ENCODE measurements around the gene ISCU. TPM values are rescaled to one million over a fixed set of nuclear protein-coding genes. Genes with fewer than 3 reads are reported as not detected.

The ISCU gene
- total RNA-seq, 1 donor from 2014 or later = 117 TPM

- Mint-ChIP-seq H3K4me1 (peaks cover 95% of the 10 kb centered on the region), H3K36me3 (ENCODE audit: low read depth) (peaks cover 68% of the 10 kb centered on the region), H3K9me3 (no peaks in the 10 kb centered on the region), H3K4me3 (peak overlapping the region; percentile 79), H3K27ac (peak overlapping the region; percentile 97), H3K27me3 (no peaks in the 10 kb centered on the region)
- DNase-seq (no peak), ATAC-seq (ENCODE audit: low read depth) (peak; percentile 64)
- CTCF ChIA-PET = interaction anchor here (0.9 to 14.5 kb wide), 9 partner anchors 49 to 234 kb away, joined by 3 to 338 read pairs (median 6); partner anchors contain the start of gene SELPLG
- intact Hi-C loops (cut with micrococcal nuclease) = loop anchor here (1.0 to 10.0 kb wide), 4 partner anchors 67 to 1006 kb away; partner anchors contain the start of genes MMAB and MVK
- POLR2A ChIA-PET = interaction anchor here (0.6 to 10.6 kb wide), 12 partner anchors 11 to 799 kb away, joined by 3 to 158 read pairs (median 4); partner anchors contain the start of gene SELPLG
- no peak for TF ChIP-seq CTCF (IDR thresholded peaks at IDR 0.05)
Measured at GRCh38 chr12:108568338-108569154, 6.2 kb downstream of the ISCU start.

- no peak for ATAC-seq (ENCODE audit: low read depth)
- no peak for TF ChIP-seq CTCF (IDR thresholded peaks at IDR 0.05)
- intact Hi-C loops (cut with micrococcal nuclease) = no loop called here
- H3K4me3 Mint-ChIP-seq = no peak overlapping the region
- no peak for DNase-seq
- peaks cover 46% of the 10 kb centered on the region for H3K36me3 Mint-ChIP-seq (ENCODE audit: low read depth)
- ChIA-PET CTCF (interaction anchor here (1.0 to 14.5 kb wide), 7 partner anchors 8 to 231 kb away, joined by 4 to 338 read pairs (median 6); partner anchors contain the start of genes ISCU and SELPLG), POLR2A (interaction anchor here (0.9 to 10.6 kb wide), 3 partner anchors 47 to 230 kb away, joined by 3 to 158 read pairs (median 135); partner anchors contain the start of gene SELPLG)
- no peaks in the 10 kb centered on the region for H3K27me3 Mint-ChIP-seq
- peaks cover 87% of the 10 kb centered on the region for H3K4me1 Mint-ChIP-seq
- H3K27ac Mint-ChIP-seq = peak overlapping the region; percentile 97
- H3K9me3 Mint-ChIP-seq = no peaks in the 10 kb centered on the region
Measured at GRCh38 chr12:108570743-108571608, 8.6 kb downstream of the ISCU start.

- Mint-ChIP-seq H3K27me3 (no peaks in the 10 kb centered on the region), H3K4me1 (peaks cover 82% of the 10 kb centered on the region), H3K9me3 (no peaks in the 10 kb centered on the region), H3K36me3 (ENCODE audit: low read depth) (peaks cover 38% of the 10 kb centered on the region), H3K4me3 (no peak overlapping the region), H3K27ac (peak overlapping the region; percentile 85)
- no peak for ATAC-seq (ENCODE audit: low read depth)
- no peak for DNase-seq
- no peak for TF ChIP-seq CTCF (IDR thresholded peaks at IDR 0.05)
- ChIA-PET CTCF (interaction anchor here (1.2 to 14.5 kb wide), 8 partner anchors 46 to 231 kb away, joined by 4 to 338 read pairs (median 6); partner anchors contain the start of gene SELPLG), POLR2A (interaction anchor here (8.1 to 10.6 kb wide), 2 partner anchors 46 to 63 kb away, joined by 135 to 158 read pairs; partner anchors contain the start of gene SELPLG)
- intact Hi-C loops (cut with micrococcal nuclease) = no loop called here
Measured at GRCh38 chr12:108571609-108572165, 9.3 kb downstream of the ISCU start.

GRCh38 chr12:108572166-108572790 lies 9.9 kb downstream of the ISCU start:
- ATAC-seq (ENCODE audit: low read depth) = peak; percentile 47
- intact Hi-C loops (cut with micrococcal nuclease) = no loop called here

More at GRCh38 chr12:108572166-108572790, 9.9 kb downstream of the ISCU start:
- H3K4me1 Mint-ChIP-seq = peaks cover 76% of the 10 kb centered on the region
- H3K27me3 Mint-ChIP-seq = no peaks in the 10 kb centered on the region
- CTCF ChIA-PET = interaction anchor here (0.9 to 14.5 kb wide), 8 partner anchors 10 to 230 kb away, joined by 3 to 338 read pairs (median 6); partner anchors contain the start of gene ISCU
- peak overlapping the region; percentile 51 for H3K4me3 Mint-ChIP-seq
- TF ChIP-seq CTCF (IDR thresholded peaks at IDR 0.05) = no peak
- H3K27ac Mint-ChIP-seq = peak overlapping the region; percentile 85
- POLR2A ChIA-PET = interaction anchor here (1.0 to 10.6 kb wide), 3 partner anchors 11 to 61 kb away, joined by 3 to 158 read pairs (median 7); partner anchors contain the start of genes SART3 and SELPLG
- no peaks in the 10 kb centered on the region for H3K9me3 Mint-ChIP-seq
- H3K36me3 Mint-ChIP-seq (ENCODE audit: low read depth) = peaks cover 32% of the 10 kb centered on the region
- no peak for DNase-seq
